Tibial nerve (tissue), 3 donors: ENCODE results near the gene DUS2.

Experiments used
- POLR2A ChIP-seq, 2 donors: fragments of 450-650 bp; IDR thresholded peaks; one replicate each; pipeline ENCODE4 v1.6.1; 2017; ENCODE audit warnings: antibody characterized with exemption in 2 of 2, mild to moderate bottlenecking in 2 of 2, moderate library complexity in 2 of 2
- TF ChIP-seq, protein P1 (sequence below), 5 experiments: fragments of 200-600 bp in 3 of 5; fragments of 450-650 bp in 2 of 5; sonication (generic) in 3 of 5; IDR thresholded peaks; one replicate each; pipeline ENCODE4 v1.5.1; 2016 to 2019; ENCODE audit warnings: antibody characterized with exemption in 5 of 5, mild to moderate bottlenecking in 3 of 5, moderate library complexity in 2 of 5

DNA sequence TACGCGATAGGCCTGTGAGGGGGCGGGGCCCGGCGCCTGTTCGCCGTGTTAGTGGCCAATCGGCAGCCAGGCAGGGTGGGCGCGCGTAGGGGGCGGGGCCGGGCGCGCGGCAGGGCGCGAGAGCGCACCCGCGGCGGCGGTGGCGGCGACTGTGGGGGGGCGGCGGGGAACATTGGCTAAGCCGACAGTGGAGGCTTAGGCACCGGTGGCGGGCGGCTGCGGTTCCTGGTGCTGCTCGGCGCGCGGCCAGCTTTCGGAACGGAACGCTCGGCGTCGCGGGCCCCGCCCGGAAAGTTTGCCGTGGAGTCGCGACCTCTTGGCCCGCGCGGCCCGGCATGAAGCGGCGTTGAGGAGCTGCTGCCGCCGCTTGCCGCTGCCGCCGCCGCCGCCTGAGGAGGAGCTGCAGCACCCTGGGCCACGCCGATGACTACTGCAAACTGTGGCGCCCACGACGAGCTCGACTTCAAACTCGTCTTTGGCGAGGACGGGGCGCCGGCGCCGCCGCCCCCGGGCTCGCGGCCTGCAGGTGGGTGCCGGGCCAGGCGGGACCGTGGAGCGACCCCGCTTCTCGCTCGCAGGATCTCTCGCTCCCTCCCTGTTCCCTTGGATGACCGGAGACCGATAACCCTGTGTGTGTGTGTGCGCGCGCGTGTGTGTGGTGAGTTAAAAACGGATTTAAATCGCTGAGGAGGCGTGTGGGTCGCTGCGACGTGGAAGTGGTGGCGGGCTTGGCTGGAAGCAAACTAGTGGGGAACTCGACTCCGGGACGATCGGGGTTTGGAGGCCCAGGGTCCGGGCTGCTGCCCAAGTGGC is 62.4 kb downstream of the DUS2 start, which contains the start of gene NFATC3:
- peak; percentile 46 to 66 for TF ChIP-seq POLR2A (IDR thresholded peaks at IDR 0.05)
- TF ChIP-seq, protein P1, sequence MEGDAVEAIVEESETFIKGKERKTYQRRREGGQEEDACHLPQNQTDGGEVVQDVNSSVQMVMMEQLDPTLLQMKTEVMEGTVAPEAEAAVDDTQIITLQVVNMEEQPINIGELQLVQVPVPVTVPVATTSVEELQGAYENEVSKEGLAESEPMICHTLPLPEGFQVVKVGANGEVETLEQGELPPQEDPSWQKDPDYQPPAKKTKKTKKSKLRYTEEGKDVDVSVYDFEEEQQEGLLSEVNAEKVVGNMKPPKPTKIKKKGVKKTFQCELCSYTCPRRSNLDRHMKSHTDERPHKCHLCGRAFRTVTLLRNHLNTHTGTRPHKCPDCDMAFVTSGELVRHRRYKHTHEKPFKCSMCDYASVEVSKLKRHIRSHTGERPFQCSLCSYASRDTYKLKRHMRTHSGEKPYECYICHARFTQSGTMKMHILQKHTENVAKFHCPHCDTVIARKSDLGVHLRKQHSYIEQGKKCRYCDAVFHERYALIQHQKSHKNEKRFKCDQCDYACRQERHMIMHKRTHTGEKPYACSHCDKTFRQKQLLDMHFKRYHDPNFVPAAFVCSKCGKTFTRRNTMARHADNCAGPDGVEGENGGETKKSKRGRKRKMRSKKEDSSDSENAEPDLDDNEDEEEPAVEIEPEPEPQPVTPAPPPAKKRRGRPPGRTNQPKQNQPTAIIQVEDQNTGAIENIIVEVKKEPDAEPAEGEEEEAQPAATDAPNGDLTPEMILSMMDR (IDR thresholded peaks at IDR 0.05) = peak in 1 of 5 experiments; percentile 30
